Colonic mucosa (tissue), 4 donors: ENCODE data around the gene FBN1. TPM values are rescaled to one million over a fixed set of nuclear protein-coding genes. Genes with fewer than 3 reads are reported as not detected.

ENCODE experiments used
- DNase-seq: peaks from one replicate; pipeline ENCODE4 v3.0.0-alpha.2; 2020
- H3K27ac ChIP-seq: fragments of 200-600 bp; one replicate; pipeline ENCODE4 v1.8.0; 2021
- H3K27me3 ChIP-seq: fragments of 200-600 bp; one replicate; pipeline ENCODE4 v1.8.0; 2021
- H3K36me3 ChIP-seq: fragments of 200-600 bp; one replicate; pipeline ENCODE4 v1.8.0; 2021
- H3K4me1 ChIP-seq: fragments of 200-600 bp; one replicate; pipeline ENCODE4 v1.8.0; 2021; ENCODE audit warnings: mild to moderate bottlenecking
- H3K4me3 ChIP-seq: fragments of 200-600 bp; one replicate; pipeline ENCODE4 v1.8.0; 2021
- H3K9ac ChIP-seq, 2 donors: one replicate each; pipeline ENCODE4 v1.7.0; 2013; ENCODE audit warnings: control low read depth in 2 of 2, low read depth in 2 of 2, low read length in 2 of 2
- H3K9me3 ChIP-seq: fragments of 200-600 bp; one replicate; pipeline ENCODE4 v1.8.0; 2021
- CTCF ChIP-seq: fragments of 200-600 bp; IDR thresholded peaks from one replicate; pipeline ENCODE4 v1.8.0; 2022; ENCODE audit warnings: antibody characterized with exemption, mild to moderate bottlenecking
- intact Hi-C: fragments of 100-400 bp; cut with DNase I; formaldehyde crosslinking; loops from one replicate; pipeline ENCODE4 v1.14.1; 2022
- total RNA-seq, 2 donors: library from RNA; stranded (reverse); fragmentation: NEBNext Ultra II Directional in 1 of 2; extraction: Animal tissue kit (Norgen Biotek cat#: 25700) in 1 of 2; gene quantifications; one replicate each; pipeline ENCODE4 v1.2.1, GENCODE V29; 2021
- donor health status: healthy.
- donor health status: DM: no; HTN: no; CAD: no.
- donor health status: DM: no; HTN: no; CAD: no.

FBN1 gene
- total RNA-seq, 2 donors from 2014 or later: 6.6 to 19.5 TPM

- Histone ChIP-seq H3K36me3 (no peaks in the 10 kb centered on the region), H3K27me3 (no peaks in the 10 kb centered on the region), H3K4me1 (no peaks in the 10 kb centered on the region), H3K27ac (no peak overlapping the region), H3K9me3 (no peaks in the 10 kb centered on the region), H3K9ac (no peak overlapping the region), H3K4me3 (no peak overlapping the region)
- intact Hi-C loops: no loop called here
- DNase-seq: no peak
- no peak for TF ChIP-seq CTCF
These were observed 220.5 kb downstream of the FBN1 start for GRCh38 chr15:48425051-48425450.

DNA sequence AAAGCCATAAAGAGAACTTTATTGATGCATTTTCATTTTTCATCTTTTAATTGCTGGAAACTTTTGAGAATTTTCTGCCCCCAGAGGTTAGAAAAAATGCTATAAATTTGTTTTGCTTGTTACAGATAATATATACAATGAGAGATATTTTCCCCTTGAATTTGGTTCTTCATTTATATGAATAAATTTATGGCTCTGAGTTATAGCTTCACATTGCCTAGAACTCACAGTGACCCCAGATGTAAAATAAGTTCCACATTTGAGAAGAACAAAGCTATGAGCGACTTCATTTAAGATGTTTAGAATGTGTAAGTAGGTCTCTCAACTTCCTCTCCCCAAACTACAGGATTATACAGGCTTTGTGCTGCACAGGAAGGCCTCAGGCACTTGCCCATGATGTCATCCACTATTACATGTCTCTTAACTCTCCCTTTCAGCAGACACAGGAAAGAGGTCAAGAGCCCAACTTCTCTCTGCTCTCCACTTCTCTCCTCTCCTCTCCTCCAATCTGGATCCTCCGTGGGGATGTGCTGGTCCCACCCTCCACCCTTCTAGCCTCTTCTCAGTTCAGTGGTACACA, 221.5 kb downstream of the FBN1 start:
- intact Hi-C loops: no loop called here
- Histone ChIP-seq H3K36me3 (no peaks in the 10 kb centered on the region), H3K27ac (no peak overlapping the region), H3K9ac (no peak overlapping the region), H3K27me3 (no peaks in the 10 kb centered on the region), H3K9me3 (no peaks in the 10 kb centered on the region), H3K4me3 (no peak overlapping the region), H3K4me1 (no peaks in the 10 kb centered on the region)
- no peak for TF ChIP-seq CTCF
- no peak for DNase-seq

GRCh38 chr15:48423342-48423741, 222.2 kb downstream of the FBN1 start:
- Histone ChIP-seq H3K9ac (no peak overlapping the region), H3K4me1 (no peaks in the 10 kb centered on the region), H3K27me3 (no peaks in the 10 kb centered on the region), H3K27ac (no peak overlapping the region), H3K9me3 (no peaks in the 10 kb centered on the region), H3K4me3 (no peak overlapping the region), H3K36me3 (no peaks in the 10 kb centered on the region)
- intact Hi-C loops: no loop called here
- no peak for DNase-seq
- TF ChIP-seq CTCF: no peak

DNA sequence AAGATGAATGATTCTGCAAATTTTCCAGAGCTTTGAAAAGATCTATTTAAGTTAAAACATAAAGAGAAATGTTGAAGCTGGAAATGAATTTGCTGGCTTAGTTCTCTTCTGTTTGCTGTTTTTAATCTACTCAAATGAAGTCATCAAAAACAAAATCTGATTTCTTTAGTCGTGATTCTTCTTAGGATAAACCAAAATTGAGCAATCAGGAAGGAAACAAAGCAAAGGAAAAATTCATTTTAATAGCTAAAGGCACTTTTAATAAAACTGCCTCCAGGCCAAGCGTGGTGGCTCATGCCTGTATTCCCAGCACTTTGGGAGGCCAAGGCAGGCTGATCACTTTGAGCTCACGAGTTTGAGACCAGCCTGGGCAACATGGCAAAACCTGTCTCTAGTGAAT, 223.1 kb downstream of the FBN1 start:
- H3K27ac ChIP-seq: no peak overlapping the region
- H3K36me3 ChIP-seq: no peaks in the 10 kb centered on the region
- intact Hi-C loops: no loop called here

DNA sequence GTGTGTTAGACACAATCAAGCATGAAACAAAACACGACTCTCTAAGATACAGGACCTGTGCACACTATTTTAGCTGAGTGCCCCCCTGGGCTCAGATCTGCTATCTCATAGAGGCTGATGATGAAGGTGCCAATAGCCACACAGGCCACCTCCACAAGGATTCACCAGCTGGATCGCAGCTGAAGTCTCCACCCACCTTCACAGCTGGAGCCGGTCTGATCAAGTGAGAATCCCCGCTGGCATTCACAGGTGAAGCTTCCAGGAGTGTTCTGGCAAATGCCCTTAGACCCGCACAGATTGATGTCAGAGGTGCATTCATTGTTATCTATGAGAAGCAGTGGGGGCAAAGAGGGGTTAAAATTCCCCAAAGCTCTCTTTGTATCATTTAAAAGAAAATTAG, 224.1 kb downstream of the FBN1 start:
- H3K4me3 ChIP-seq: no peak overlapping the region
- H3K27me3 ChIP-seq: no peaks in the 10 kb centered on the region
- no peaks in the 10 kb centered on the region for H3K36me3 ChIP-seq
- no peaks in the 10 kb centered on the region for H3K4me1 ChIP-seq
- no peak for DNase-seq
- H3K9me3 ChIP-seq: no peaks in the 10 kb centered on the region
- intact Hi-C loops: no loop called here
- H3K9ac ChIP-seq: no peak overlapping the region
- TF ChIP-seq CTCF: no peak
- H3K27ac ChIP-seq: no peak overlapping the region

More for the DNA sequence above, 223.1 kb downstream of the FBN1 start:
- Histone ChIP-seq H3K27me3 (no peaks in the 10 kb centered on the region), H3K4me3 (no peak overlapping the region), H3K9ac (no peak overlapping the region), H3K9me3 (no peaks in the 10 kb centered on the region), H3K4me1 (no peaks in the 10 kb centered on the region)
- no peak for DNase-seq
- TF ChIP-seq CTCF: no peak
